HG02610 (cell line): ENCODE data around the gene NHLRC4.

Source experiments
- ATAC-seq: cut with Tn5 transposase; IDR thresholded peaks from one replicate; pipeline ENCODE4 v1.9.1; 2021; ENCODE audit warnings: mild to moderate bottlenecking, moderate library complexity; ENCODE audit not compliant: unreplicated experiment

Gene NHLRC4, protein sequence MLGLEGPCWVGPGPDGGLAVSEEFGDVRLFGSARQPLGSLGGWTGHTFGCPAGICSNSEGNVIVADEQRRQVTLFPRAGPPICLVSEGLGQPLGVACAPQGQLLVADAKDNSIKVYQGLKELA

GRCh38 chr16:566475-567372 lies at the start of gene NHLRC4:
NHLRC4 (plus strand) TSS chr16:567005; CDS start chr16:568048, 1,043 bp downstream.
- no peak for ATAC-seq

GRCh38 chr16:518858-519257 lies 47.9 kb upstream of the NHLRC4 start:
- ATAC-seq, result no peak

DNA sequence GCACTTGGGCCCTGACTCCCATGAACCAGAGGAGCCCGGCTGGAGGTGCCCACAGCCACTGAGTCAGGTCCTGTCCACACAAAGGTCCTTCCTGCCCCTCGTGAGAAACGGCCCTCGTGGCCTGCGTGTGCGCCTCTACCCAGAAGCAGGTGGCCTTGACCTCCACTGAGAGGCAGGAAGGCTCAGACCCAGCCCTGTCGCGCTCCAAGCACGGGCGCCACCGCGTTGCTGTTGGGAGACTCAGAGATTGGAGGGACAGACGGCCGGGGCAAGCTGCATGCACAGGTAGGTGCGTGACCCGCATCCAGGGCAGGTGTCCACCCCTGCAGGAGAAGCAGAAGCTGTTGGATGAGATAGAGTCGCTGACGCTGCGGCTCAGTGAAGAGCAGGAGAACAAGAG lies 47.4 kb upstream of the NHLRC4 start:
- no peak for ATAC-seq

- no peak for ATAC-seq
Observed at GRCh38 chr16:519841-520687, 46.7 kb upstream of the NHLRC4 start.

GRCh38 chr16:520847-521246 lies 46.0 kb upstream of the NHLRC4 start:
- no peak for ATAC-seq

GRCh38 chr16:521381-522210 lies 45.2 kb upstream of the NHLRC4 start:
- no peak for ATAC-seq

- no peak for ATAC-seq
Observed at GRCh38 chr16:522320-523096, 44.3 kb upstream of the NHLRC4 start.

DNA sequence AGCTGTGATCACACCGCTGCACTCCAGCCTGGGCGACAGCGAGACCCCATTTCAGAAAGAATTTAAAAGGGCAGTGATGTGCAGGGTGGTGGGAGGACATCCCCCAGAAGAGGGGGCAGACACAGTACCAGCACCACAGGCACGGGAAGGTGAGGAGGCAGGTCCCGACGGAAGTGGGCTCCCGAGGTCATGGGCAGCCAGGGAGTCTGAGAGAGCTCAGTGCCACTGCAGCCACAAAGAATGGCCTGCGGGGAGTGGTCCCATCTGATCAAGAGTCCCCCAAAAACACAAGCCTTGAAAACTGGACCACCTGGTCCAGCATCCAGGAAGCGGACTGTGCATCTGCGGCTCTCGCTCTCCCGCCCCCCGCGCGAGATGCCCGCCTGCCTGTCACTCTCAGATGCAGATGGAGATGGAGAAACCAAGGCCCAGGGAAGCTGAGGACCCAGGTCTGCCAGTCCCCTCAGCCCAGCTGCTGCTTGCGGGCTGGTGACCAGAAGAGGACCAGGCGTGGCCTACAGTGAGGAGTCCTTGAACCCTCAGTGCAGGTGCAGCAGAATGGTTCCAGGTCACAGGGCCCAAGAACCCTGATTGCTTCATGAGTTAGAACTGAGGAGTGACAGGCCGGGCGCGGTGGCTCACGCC lies 43.6 kb upstream of the NHLRC4 start:
- no peak for ATAC-seq

DNA sequence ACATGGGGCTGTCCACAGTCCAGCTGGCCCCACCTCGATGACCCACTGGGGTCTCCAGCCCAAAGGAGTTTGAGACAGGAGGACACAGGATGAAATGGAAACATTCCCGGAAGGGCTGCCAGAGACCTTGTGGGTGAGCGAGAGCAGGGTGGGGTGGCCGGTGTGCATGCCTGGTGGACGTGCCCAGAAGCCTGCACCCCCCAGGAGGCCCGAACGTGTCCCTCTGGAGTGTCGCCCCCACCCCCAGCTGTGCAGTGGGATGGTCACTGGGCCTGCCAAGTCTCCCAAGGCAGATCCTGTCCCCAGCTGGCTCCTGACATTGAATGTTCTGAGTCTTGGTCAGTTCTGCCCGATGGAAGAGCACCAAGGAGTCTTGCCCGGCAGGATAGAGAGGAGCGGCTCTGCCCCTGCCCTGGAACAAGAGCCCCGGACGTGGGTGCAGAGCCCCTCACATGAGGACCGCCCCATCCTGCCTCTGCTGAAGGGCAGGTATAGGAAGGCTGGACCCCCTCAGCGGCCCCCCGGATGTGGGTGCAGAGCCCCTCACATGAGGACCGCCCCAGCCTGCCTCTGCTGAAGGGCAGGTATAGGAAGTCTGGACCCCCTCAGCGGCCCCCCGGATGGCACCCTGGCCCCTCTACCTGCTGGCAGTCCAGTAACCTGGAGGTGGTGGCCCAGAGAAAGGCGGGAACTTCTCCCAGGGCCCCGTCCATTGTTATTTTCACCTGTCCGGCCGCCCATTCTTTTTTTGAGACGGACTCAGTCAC lies 42.3 kb upstream of the NHLRC4 start:
- ATAC-seq, result no peak

DNA sequence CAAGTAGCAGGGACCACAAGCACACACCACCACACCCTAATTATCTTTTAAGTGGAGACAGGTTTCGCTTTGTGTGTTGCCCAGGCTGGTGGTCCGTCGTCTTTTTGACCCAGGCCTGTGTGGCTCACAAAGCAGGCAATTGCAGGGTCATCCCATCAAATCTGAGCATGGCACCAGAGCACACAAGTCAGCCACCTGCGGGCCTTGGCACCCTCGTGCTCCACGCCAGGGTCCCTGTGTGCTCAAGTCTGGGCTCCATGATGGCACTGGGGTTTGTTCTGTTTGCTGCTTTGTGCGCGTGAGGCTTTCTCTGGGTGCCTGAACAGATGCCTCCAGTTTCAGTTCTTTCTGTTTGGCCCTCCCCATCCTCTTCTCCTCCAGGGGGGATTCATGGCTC lies 41.7 kb upstream of the NHLRC4 start:
- ATAC-seq, result no peak

- peak; percentile 36 for ATAC-seq
Observed at GRCh38 chr16:525520-526180, 41.2 kb upstream of the NHLRC4 start.

- ATAC-seq, result no peak
Observed at GRCh38 chr16:526181-527014, 40.4 kb upstream of the NHLRC4 start.

DNA sequence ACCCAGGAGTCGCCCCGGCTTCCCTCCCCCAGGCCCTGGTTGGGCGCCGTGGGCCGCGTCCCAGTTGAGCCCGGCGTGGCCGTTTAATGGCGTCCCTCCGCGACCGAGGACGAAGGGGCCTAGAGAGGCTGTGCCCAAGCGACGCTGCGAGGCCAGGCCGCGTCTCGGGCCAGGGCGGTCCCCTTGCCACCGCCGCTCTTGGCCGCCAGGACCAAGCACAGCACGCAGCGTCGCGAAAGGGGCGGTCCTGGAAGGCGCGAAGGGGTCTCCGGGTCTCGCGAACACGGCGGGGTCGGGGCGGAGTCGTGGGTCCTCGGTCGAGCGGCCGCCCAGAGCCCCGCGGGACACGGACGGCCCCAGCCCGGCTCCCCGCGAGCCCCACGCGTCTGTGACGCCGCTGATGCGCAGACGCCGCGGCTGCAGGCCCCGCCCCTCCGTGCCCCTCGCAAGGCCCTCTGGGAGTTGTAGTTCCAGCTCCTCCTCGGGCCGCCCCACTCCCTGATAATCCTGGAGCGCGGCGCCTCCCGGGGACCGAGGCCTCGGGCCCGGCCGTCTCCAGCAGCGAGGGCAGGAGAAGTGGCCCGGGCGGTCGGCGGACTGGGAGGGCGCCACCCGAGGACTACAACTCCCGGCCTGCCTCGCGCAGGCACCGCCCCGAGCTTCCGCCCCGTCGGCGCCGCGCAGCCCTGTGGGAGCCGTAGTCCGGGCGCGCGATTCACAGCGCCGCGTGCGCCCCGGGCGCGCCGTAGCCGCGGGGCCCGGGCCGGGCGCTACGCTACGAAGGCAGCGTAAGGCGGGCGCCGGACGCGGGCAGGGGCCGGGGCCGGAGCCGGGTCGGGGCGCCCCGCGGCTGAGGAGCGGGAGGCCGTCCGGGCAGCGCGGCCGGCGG lies 39.5 kb upstream of the NHLRC4 start, which contains the start of gene CAPN15:
CAPN15 (plus strand) TSS at position 698 of the 889 bp plus-strand sequence. CDS start 19,127 bp downstream, outside the sequence.
- ATAC-seq, result peak; percentile 65

DNA sequence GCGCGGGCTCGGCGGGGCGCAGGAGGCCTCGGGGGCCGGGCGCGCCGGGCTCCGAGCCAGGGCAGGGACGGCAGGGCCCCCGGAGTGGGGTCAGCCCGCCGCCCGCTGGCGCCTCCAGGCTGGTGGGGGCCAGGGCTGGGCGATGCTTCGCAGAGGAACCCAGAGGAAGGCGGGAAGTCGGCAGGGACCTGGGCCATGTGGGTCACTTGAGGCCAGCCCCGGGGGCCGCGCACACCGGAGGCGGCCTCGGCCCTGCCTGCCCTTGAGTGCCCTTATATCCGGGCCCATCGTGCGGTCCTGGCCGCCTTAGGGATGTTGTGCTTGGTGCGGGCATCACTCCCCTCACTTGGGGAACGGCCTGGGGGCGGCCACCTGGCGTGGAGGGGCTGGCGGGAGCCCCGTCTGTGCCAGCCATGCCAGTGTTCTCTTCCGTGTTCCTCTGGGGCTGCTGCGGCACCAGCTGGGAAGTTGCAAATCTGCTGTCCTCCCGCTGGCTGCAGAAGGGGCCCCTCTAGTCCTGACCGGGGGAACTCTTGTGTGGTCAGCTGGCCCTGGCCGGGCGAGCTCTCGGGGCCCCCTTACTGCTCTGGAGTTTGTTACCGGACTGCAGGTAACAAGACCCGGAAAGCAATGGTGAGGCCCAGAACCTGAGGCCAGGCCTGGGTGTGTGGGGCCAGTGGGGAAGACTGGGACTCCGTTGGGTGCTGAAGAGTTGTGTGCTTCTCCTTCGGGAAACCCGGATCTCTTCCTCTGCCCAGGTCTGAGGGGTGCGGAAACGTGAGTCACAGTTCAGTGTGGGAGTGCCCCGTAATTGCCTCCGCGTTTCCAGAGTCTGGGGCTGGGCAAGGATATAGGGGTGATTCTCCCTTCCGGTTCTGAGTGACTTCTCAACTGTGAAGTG lies 38.4 kb upstream of the NHLRC4 start:
- ATAC-seq, result no peak

GRCh38 chr16:529012-529575 lies 37.7 kb upstream of the NHLRC4 start:
- ATAC-seq, result no peak
